Esophagus squamous epithelium (tissue), 5 donors: ENCODE results near the gene NCOA5. TPM values are rescaled to one million over a fixed set of nuclear protein-coding genes. Genes with fewer than 3 reads are reported as not detected.

Experiments
- DNase-seq: peaks from one replicate; lab custom pipeline; 2025; lab: John Stamatoyannopoulos, UW
- H3K27ac ChIP-seq, 4 donors: fragments of 200-600 bp; sonication (generic); one replicate each; pipeline ENCODE4 v1.5.1; 2016 to 2019; ENCODE audit warnings: mild to moderate bottlenecking in 1 of 4
- H3K27me3 ChIP-seq, 4 donors: fragments of 200-600 bp; sonication (generic); 1 replicate in 3 of 4; 2 replicates in 1 of 4; pipeline versions ENCODE4 v1.5.1 to v1.6.0; 2017 to 2021; ENCODE audit warnings: antibody characterized with exemption in 1 of 4
- H3K36me3 ChIP-seq, 3 donors: fragments of 200-600 bp; sonication (generic); one replicate each; pipeline ENCODE4 v1.5.1; 2016 to 2019
- H3K4me1 ChIP-seq, 3 donors: fragments of 200-600 bp; sonication (generic); one replicate each; pipeline ENCODE4 v1.5.1; 2017 to 2019
- H3K4me3 ChIP-seq, 4 donors: fragments of 200-600 bp; sonication (generic); 1 replicate in 3 of 4; 2 replicates in 1 of 4; pipeline ENCODE4 v1.5.1; 2016 to 2019; ENCODE audit warnings: mild to moderate bottlenecking in 2 of 4, moderate library complexity in 1 of 4
- H3K9me3 ChIP-seq, 3 donors: fragments of 200-600 bp; sonication (generic); one replicate each; pipeline ENCODE4 v1.5.1; 2016 to 2019
- POLR2A ChIP-seq, 4 donors: fragments of 450-650 bp; IDR thresholded peaks; one replicate each; pipeline ENCODE4 v1.6.1; 2017; ENCODE audit warnings: antibody characterized with exemption in 4 of 4, mild to moderate bottlenecking in 4 of 4, moderate library complexity in 3 of 4
- WGBS, 2 donors: methylation state at CpG; one replicate each; pipeline ENCODE4 v1.1.5; 2018; 5-methylcytosine and 5-hydroxymethylcytosine counted together
- intact Hi-C: fragments of 100-400 bp; cut with DNase I; formaldehyde crosslinking; loops from one replicate; pipeline ENCODE4 v1.15.0; 2022
- total RNA-seq, 4 donors: library from RNA; depleted of rRNA; stranded (reverse); fragments of >200 nt; gene quantifications; one replicate each; pipeline ENCODE4 v1.1.0, GENCODE V29; 2016
- TF ChIP-seq, protein P1 (sequence below), 6 experiments: fragments of 450-650 bp in 4 of 6; fragments of 200-600 bp in 2 of 6; sonication (generic) in 2 of 6; IDR thresholded peaks; one replicate each; pipeline ENCODE4 v1.5.1; 2016 to 2019; ENCODE audit warnings: antibody characterized with exemption in 6 of 6, mild to moderate bottlenecking in 4 of 6, moderate library complexity in 4 of 6
- donor health status: DM: yes; HTN: yes; CAD: no.

NCOA5 gene
- total RNA-seq, 4 donors from 2014 or later: 20.7 to 29.8 (median 22.3) TPM

DNA sequence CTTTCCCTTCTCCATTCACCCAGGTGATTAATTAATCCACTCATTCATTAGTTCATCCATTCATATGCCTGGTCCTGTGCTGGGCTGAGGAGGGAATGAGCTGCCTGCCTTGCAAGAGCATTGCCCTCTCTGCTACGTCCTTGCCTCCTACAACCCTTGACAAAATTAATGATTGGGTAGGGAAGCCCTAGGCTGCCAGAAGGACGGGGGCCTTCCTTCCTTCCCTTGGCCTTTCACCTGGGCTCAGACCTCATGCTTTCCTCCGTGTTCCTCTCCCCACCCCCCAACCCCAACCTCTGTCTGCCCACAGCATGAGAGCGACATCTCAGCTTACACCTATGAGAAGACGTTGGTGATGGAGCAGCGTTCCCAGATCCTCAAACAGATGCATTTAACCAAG is 35.2 kb downstream of the NCOA5 start:
- Histone ChIP-seq H3K27ac (no peak overlapping the region), H3K4me1 (peaks cover 14 to 22% (median 16%) of the 10 kb centered on the region in 3 donors), H3K27me3 (peaks cover 0 to 81% (median 0%) of the 10 kb centered on the region in 4 donors), H3K36me3 (peaks cover 0 to under 1% (median 0%) of the 10 kb centered on the region in 3 donors), H3K4me3 (no peak overlapping the region), H3K9me3 (no peaks in the 10 kb centered on the region)
- TF ChIP-seq POLR2A (IDR thresholded peaks at IDR 0.05): no peak
- 39 to 47% methylated on average over 3 to 4 of the region's 6 CpGs for WGBS, 2 donors
- intact Hi-C loops: no loop called here
- no peak for DNase-seq

DNA sequence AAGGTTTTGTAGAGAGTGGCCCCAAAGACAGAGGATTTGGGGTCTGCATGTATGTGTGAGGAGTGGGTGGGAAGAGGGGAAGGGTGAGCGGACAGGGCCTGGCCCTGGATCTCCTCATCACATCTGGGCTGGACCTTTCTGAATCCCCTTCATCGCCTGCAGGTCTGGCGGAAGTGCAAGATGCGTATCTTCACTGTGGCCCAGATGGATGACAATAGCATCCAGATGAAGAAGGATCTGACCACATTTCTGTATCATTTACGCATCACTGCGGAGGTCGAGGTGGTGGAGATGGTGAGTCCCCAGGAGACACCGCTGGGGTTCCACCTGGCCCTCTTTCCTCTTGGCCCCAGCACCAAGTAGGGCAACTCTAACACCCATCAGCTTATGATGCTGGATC is 36.3 kb downstream of the NCOA5 start:
- H3K4me3 ChIP-seq: no peak overlapping the region
- WGBS, 2 donors: 87 to 89% methylated on average over 8 of the region's 8 CpGs
- H3K27ac ChIP-seq: no peak overlapping the region
- intact Hi-C loops: no loop called here
- H3K27me3 ChIP-seq: peaks cover 0 to 84% (median 0%) of the 10 kb centered on the region in 4 donors
- DNase-seq: no peak
- no peaks in the 10 kb centered on the region for H3K36me3 ChIP-seq
- no peaks in the 10 kb centered on the region for H3K9me3 ChIP-seq
- H3K4me1 ChIP-seq: peaks cover 8 to 13% (median 10%) of the 10 kb centered on the region in 3 donors
- no peak for TF ChIP-seq POLR2A (IDR thresholded peaks at IDR 0.05)
- TF ChIP-seq, protein P1, sequence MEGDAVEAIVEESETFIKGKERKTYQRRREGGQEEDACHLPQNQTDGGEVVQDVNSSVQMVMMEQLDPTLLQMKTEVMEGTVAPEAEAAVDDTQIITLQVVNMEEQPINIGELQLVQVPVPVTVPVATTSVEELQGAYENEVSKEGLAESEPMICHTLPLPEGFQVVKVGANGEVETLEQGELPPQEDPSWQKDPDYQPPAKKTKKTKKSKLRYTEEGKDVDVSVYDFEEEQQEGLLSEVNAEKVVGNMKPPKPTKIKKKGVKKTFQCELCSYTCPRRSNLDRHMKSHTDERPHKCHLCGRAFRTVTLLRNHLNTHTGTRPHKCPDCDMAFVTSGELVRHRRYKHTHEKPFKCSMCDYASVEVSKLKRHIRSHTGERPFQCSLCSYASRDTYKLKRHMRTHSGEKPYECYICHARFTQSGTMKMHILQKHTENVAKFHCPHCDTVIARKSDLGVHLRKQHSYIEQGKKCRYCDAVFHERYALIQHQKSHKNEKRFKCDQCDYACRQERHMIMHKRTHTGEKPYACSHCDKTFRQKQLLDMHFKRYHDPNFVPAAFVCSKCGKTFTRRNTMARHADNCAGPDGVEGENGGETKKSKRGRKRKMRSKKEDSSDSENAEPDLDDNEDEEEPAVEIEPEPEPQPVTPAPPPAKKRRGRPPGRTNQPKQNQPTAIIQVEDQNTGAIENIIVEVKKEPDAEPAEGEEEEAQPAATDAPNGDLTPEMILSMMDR (IDR thresholded peaks at IDR 0.05): no peak

DNA sequence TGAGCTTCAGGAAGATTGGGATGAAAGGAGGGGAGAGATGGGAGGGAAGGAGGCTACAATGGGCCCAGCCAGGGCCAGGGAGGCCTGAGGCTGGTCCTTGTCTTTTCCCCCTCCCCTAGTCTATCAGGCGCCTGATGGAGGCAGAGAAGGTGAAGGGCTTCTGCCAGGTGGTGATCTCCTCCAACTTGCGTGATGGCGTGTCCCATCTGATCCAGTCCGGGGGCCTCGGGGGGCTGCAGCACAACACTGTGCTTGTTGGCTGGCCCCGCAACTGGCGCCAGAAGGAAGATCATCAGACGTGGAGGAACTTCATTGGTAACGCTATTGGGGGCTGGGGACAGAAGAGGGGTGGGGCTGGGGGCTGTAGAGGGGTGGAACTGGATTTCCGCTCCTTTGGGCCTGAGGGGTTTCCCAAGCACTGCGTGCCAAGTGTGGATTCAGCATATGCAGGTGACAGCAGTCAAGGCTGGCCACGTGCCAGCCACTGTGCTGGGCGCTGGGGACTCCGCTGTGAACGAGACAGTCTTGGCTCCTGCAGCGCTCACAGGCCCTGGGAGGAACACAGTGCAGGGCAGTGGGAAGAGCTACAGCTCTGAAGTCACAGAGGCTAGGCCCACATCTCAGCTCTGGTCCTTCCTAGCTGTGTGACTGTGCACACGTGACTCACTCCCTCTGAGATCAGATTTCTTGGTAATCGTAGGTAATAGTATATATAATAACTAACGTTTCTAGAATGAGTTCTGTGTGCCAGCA is 38.0 kb downstream of the NCOA5 start:
- Histone ChIP-seq H3K36me3 (no peaks in the 10 kb centered on the region), H3K4me3 (no peak overlapping the region), H3K4me1 (no peaks in the 10 kb centered on the region), H3K9me3 (no peaks in the 10 kb centered on the region), H3K27me3 (peaks cover 0 to 84% (median 0%) of the 10 kb centered on the region in 4 donors), H3K27ac (no peak overlapping the region)
- no peak for TF ChIP-seq POLR2A (IDR thresholded peaks at IDR 0.05)
- TF ChIP-seq, protein P1 (IDR thresholded peaks at IDR 0.05): no peak
- no peak for DNase-seq
- 50 to 66% methylated on average over 10 to 14 of the region's 19 CpGs for WGBS, 2 donors
- intact Hi-C loops: no loop called here

DNA sequence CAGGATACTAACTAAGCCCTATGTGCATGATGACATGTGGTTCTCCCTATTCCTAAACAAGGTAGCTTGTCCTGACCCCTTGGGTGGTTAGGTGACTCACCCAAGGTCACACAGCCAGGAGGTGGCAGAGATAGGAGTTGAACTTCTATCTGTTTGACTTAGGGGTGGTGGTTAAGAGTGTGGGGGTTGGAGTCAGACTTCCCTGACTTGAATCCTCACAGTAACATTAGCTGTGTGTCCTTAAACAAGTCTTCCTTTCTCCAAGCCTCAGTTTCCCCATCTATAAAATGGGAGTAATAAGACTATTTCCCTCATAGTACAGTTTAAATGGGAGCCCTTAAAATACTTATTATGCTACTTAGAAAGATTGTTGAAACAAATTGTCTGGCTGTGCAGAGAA is 38.9 kb downstream of the NCOA5 start:
- intact Hi-C loops: no loop called here
- TF ChIP-seq, protein P1 (IDR thresholded peaks at IDR 0.05): no peak
- TF ChIP-seq POLR2A (IDR thresholded peaks at IDR 0.05): no peak
- Histone ChIP-seq H3K36me3 (no peaks in the 10 kb centered on the region), H3K9me3 (no peaks in the 10 kb centered on the region), H3K27me3 (peaks cover 0 to 85% (median 0%) of the 10 kb centered on the region in 4 donors), H3K4me1 (no peaks in the 10 kb centered on the region), H3K4me3 (no peak overlapping the region), H3K27ac (no peak overlapping the region)
- DNase-seq: no peak

DNA sequence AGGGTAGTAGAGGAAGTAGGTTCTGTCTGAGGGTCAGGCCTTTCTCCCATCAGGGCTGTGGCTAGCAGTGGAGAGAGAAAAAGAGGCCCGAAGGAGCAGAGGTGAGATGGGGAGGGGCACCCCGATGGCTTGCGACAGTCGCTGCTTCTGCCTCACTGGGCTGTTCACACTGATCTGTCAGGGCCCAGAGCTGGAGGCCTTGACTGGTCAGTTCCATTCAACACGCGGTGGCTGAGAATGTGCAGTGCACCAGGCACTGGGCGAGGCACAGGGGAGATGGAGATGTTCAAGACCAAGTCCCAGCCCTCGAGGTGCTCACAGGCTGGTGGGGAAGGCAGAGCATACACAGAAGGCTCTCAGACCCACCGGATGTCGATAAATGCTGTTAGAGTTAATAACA is 39.3 kb downstream of the NCOA5 start:
- TF ChIP-seq, protein P1 (IDR thresholded peaks at IDR 0.05): no peak
- TF ChIP-seq POLR2A (IDR thresholded peaks at IDR 0.05): no peak
- Histone ChIP-seq H3K36me3 (no peaks in the 10 kb centered on the region), H3K27me3 (peaks cover 0 to 89% (median 0%) of the 10 kb centered on the region in 4 donors), H3K9me3 (no peaks in the 10 kb centered on the region), H3K4me3 (no peak overlapping the region), H3K27ac (no peak overlapping the region), H3K4me1 (no peaks in the 10 kb centered on the region)
- DNase-seq: no peak
- intact Hi-C loops: no loop called here
- 56 to 59% methylated on average over 9 to 10 of the region's 10 CpGs for WGBS, 2 donors
